KBM-7 (cell line): Measurements from ENCODE around the gene EPN1.

Source experiments
- DNase-seq: peaks from one replicate; pipeline ENCODE4 v3.0.0-alpha.2; 2015
- in situ Hi-C: fragments of 300-500 bp; cut with MboI; formaldehyde crosslinking; loops from 2 replicates; pipeline ENCODE4 v1.14.3; 2020; ENCODE audit warnings: low sequenced_read_pairs, low pct_unique_long_range_greater_than_20kb, mixed read lengths

The EPN1 gene

DNA sequence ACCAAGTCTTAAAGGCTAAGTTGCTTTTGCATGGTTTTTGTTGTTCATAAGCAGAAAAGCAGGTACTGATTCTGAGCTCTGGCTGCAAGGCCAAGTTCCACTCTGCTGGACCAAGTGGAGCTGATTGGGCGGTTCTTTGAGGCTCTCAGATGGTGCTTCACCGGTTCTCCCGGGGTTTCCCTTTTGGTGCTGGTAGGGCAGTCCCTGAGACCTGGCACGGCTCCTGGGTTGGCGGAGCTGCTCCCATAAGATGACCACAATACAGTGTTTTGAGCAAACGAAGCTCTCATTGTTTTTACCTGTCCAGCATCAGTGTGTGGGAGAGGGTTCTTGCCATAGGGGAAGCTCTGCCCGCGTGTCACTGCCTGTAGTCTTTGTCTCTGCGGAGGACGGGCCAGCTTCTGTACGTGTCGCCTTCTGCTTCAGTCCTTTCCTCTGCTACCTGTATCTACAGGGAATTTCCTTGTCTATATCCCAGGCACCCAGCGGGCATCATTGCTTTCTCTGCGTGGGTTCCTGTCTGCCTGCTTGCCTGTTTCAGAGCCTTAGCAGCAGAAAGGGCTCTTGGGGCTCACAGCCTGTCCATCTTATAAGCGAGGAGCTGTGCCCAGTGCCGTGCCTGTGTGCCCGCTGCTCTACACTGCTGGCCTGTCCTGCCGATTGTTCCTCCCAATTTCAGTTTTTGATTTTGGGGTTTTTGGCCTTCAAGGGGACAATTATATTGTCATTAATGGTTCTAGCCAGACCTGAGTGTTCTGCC is 17.9 kb upstream of the EPN1 start:
- in situ Hi-C loops, result no loop called here
- no peak for DNase-seq

DNA sequence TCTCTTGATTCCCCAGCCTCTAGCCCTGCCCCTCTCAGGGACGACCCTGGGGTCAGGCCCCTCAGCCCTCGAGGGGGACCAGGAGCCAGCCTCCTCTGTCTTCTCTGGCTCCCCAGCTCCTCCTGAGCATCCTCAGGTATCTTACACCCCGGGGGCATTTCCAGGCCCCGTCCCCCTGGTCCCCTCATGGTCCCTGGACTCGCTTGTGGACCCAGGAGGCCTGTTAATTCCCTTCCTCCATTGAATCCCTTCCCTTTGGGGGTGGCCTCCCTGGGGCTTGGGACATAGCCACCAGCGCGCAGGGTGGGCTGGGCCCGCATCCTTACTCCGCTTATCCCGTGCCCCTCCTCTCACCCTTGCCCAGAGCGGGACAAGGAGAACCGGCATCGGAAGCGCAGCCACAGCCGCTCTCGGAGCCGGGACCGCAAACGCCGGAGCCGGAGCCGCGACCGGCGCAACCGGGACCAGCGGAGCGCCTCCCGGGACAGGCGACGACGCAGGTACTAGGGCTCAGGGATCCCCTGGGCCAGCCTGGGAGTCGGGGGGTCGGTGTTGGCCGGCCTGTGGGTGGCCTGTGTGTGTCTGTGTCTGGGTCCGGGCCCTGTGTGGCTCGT is 16.1 kb upstream of the EPN1 start:
- in situ Hi-C loops, result no loop called here
- DNase-seq, result no peak

DNA sequence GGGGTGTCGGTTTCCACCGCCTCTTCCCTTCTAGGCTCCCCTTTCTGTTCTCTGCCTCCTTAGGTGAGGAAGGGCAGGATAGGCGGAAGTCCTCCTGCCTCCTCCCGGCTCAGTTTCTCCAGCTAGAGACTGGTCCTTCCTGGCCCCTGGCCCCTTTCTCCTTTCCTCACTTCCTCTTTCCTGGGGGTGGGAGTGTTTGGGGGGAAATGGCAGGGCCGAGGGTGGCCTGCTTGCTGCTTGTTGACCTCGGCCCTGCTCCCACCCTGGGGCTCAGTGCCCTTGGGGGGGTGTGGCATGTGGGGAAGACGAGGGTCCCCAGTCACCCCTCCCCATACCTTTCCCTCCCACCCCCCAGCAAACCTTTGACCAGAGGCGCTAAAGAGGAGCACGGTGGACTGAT is 15.2 kb upstream of the EPN1 start:
- in situ Hi-C loops, result no loop called here
- DNase-seq, result no peak

DNA sequence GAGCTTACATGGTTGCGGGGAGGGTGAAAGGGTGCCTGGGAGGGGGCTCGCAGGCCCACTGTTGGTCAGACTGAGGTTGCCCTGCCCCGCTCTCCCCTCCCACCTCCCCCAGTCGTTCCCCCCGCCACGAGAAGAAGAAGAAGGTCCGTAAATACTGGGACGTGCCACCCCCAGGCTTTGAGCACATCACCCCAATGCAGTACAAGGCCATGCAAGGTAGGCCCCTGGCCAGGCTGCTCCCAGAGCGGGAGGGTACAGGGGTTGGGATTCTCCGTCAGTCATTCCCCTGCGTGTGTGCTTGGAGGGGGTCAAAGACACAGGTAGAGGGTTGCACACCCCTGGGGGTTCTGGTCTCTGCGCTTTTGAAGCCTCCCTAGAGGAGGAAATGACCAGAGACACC is 14.6 kb upstream of the EPN1 start:
- in situ Hi-C loops, result no loop called here
- DNase-seq, result no peak

DNA sequence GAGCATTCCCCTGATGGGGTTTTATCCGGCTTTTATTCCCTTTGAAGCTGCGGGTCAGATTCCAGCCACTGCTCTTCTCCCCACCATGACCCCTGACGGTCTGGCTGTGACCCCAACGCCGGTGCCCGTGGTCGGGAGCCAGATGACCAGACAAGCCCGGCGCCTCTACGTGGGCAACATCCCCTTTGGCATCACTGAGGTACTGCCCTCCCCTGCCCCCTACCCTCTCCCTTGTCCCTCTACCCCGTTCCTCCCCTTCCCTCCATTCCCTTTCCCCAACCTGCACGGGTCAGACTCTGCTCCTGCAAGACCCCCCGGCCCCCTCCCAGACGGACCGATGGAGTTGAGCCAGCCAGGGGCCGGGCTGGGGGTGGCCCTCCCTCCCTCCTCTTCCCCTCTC is 14.0 kb upstream of the EPN1 start:
- in situ Hi-C loops, result no loop called here
- no peak for DNase-seq

DNA sequence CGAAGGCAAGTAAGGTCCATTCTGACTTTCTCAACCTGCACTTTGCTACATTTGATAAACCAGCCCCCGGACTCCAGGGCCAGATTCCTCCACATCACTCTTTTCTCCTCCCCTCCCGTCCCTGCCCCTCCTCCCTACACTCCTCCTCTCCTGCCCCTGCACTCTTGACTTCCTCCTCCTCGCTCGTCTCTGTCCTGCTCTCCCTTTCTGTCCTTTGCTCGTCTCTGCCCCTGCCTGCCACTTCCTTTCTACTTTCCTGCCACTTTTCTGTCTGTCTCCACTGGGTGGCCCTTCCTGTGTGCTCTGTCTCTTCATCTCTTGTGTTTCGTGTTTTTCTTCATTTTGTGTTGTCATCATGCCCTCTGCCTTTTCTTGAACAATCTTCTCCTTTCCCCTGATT is 13.2 kb upstream of the EPN1 start:
- in situ Hi-C loops, result no loop called here
- DNase-seq, result no peak

DNA sequence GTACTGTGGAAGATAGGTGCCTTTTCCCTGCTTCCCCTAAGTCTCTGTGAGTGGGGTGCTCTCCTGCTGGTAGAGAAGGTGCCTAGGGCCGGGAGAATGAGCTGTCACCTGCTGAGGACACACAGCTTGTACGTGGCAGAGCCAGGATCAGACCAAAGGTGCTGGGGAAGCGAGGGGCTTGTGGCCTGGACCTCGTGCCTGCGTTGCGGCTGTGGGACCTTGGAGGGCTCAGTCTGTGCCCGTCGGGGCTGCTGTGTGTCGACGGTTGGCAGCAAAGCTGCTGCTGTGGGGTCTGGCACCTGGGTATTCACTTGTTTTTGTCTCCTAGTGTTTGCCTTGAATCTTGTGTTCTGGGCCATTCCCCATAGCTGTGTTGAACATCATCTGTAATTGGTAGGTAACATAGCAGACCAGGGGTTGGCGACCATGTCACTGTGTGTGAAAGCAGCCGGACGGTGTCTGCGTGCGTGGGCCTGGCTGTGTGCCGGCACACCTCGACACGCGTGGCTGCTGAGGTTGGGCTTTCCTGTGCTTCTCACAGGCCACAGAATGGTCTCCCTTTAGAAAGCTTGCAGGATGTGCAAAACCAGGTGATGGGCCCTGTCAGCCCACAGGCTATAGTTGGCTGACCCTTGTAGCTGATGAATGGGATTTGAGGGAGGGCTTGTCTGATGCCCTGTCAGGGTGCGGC is 11.0 kb upstream of the EPN1 start:
- in situ Hi-C loops, result no loop called here
- no peak for DNase-seq

DNA sequence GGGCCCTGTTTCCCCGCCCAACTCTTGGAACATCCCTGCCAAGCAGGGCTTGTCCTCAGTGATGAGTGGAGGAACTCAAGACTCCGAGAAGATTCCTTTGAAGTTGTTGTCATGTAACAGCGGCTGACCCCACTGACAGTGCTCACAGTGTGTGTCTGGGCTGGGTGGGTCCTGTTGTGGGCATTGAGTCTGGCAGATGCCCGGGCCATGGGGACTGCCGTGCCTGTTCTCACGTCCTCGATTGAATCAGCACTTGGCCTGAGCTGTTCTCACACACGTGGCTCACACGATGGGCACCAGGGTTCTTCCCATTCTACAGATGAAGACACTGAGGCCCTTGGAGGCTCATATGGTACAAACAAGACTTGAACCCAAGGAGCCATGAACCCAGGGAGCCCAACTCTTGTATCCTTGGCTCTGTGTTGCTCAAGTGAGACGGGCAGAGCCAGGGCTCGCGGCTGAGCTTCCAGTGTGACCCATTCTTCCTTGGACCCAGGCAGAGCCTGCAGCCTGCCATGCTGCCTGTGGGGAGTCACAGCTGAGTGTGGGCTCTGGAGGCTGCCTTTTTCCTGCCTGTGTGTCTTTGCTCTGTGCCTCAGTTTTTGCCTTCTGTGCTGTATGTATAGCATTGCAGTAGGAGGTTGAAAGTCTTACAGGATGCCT is 8.6 kb upstream of the EPN1 start:
- in situ Hi-C loops, result no loop called here
- no peak for DNase-seq

DNA sequence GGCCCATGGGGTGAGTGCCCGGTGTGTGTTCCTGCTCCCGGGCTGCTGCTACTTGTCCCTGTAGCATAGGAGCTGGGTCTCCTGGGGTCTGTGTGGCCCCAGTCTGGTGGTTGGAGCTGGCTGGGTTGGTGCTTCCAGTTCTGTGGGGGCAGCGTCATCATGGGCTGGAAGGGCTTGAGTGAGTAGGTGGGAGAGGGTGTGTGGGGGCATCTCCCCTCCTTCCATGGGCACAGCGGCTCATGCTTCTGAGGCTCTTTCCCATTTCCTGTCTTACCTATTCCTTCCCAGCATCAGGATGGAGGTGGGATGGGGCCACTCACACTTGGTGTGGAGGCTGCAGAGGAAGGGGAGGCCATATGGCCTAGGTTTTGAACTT is 8.0 kb upstream of the EPN1 start:
- in situ Hi-C loops, result no loop called here
- DNase-seq, result no peak

DNA sequence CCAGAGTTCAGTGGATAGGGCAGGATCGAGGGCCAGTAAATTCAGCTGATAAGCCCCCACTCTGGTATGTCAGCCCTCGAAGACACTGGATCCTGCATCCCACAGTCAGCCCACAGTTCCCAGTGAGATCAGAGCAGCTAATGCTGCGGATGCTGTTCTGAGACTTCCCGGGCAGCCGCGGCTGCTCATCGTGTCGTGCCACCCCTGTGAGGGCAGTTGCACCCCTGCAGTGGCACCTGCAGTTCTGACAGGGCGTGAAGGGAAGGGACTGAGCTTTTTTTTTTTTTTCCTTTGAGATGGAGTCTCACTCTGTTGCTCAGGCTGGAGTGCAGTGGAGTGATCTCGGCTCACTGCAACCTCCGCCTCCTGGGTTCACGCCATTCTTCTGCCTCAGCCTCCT is 7.5 kb upstream of the EPN1 start:
- in situ Hi-C loops, result no loop called here
- DNase-seq, result no peak

DNA sequence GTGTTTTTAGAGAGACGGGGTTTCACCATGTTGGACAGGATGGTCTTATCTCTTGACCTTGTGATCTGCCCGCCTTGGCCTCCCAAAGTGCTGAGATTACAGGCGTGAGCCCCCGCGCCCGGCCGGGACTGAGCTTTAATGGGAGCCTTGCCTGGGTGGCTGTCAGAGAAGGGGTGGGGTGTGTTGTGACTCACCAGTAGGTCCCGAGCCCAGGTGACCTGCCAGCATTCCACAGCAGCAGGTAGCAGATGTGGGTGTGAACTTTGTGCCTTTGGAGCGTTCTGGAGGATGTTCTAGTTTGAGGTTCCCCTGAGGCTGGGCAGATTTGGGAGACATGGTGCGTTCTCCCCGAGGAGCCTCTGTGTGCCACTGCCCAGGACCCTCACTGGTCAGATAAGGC is 7.1 kb upstream of the EPN1 start:
- in situ Hi-C loops, result no loop called here

DNA sequence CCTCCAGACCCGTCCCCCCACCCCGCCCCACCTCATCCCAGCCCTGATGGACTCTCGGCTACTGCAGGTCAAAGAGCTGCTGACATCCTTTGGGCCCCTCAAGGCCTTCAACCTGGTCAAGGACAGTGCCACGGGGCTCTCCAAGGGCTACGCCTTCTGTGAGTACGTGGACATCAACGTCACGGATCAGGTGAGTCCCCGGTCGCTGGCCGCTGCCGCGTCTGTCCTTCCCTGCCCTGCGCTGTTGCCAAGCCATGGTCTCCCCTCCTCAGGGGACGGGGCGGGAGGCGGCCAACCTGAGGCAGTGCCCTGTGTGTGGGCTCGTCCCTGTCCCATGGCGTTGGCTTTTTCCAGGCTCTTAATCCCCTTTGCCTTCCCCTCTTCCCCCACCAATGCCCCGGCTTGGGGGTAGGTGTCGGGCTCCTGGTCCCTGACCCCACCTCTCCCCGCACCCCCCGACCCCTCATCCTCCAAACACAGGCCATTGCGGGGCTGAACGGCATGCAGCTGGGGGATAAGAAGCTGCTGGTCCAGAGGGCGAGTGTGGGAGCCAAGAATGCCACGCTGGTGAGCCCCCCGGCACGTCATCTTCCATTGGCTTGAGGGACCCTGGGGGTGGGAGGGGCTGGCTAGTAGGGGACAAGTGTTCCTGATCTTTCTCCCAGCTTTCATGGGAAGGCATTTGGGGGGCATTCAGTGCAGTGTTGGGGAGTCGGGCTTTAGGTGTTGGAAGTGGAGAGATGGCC is 6.2 kb upstream of the EPN1 start:
- DNase-seq, result no peak
- in situ Hi-C loops, result no loop called here

More for the DNA sequence above, 7.1 kb upstream of the EPN1 start:
- no peak for DNase-seq

DNA sequence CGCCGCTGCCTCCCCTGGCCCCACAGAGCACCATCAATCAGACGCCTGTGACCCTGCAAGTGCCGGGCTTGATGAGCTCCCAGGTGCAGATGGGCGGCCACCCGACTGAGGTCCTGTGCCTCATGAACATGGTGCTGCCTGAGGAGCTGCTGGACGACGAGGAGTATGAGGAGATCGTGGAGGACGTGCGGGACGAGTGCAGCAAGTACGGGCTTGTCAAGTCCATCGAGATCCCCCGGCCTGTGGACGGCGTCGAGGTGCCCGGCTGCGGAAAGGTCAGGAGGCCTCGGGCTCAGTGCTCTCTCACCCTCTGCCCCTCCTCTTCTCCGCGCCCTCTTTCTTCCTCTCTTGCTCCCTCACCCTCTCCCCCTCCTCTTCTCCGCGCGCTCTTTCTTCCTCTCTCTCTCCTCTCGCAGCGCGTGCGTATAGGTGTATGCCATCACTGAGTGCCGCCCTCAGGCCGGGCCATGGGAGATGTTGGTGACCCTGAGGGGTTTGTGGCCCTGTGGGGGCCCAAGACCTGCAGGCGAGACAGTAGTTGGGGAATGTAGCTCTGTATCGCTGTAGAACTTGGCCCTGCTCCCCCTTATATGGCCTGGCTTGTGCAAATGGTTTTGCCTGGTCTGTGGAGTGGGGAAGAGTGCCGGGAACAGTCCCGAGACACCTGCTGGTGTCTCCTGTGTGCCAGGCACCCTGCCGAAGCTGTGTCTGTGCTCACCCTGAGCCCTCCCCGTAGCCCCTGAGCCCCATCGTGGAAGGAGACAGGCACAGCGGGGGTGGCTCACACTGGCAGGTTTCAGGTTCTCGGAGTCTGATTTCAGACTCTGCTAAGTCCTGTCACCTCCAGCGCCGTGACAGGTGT is 5.4 kb upstream of the EPN1 start:
- in situ Hi-C loops, result no loop called here

DNA sequence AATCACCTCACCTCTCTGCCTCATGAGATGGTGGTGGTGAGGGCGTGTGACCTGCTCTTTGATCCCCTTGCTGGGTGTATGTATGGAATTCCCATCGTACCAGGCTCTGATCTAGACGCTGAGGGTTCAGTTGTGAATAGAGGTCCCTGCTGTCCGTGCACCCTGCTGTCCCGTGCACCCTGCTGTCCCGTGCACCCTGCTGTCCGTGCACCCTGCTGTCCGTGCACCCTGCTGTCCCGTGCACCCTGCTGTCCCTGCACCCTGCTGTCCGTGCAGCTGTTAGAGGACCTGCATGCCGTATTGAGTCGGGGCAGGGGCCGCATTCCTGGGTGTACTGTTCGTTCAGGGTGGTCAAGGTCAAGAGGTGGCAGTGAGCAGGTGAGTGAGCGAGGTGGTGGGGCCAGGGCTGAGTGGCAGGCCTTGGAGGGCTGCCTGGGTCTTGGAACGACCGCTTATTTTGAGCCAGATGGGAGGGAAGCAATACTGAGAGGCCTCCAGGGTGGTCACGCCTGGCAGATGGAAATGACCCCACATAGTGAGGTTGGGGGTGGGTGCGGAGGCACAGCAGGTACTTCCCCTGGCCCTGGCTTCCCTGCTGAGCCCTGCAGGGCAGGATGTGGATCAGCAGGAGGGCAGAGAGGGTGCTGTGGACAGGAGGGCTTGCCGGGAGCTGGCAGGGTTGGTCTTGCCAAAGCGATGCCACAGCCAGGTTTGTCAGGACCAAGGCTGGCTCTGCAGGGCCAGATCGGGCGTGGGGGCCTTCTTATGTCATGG is 4.6 kb upstream of the EPN1 start:
- no peak for DNase-seq
- in situ Hi-C loops, result no loop called here

More for the DNA sequence above, 5.4 kb upstream of the EPN1 start:
- no peak for DNase-seq

DNA sequence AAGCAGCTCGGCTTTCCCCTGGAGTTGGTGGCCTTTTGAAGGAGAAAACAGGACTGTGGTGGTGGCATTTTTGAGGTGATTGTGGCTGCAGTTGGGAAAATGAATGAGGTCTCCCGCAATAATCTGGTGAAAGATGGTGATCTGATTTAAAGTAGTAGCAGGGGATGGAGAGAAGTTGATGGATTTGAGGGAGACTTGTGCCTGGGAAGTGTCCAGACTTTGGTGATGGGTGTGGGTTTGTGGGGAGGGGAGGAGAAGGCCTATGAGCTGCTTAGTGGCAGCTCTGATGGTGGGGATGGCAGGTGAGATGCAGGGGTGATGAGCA is 4.0 kb upstream of the EPN1 start:
- in situ Hi-C loops, result no loop called here
- no peak for DNase-seq

DNA sequence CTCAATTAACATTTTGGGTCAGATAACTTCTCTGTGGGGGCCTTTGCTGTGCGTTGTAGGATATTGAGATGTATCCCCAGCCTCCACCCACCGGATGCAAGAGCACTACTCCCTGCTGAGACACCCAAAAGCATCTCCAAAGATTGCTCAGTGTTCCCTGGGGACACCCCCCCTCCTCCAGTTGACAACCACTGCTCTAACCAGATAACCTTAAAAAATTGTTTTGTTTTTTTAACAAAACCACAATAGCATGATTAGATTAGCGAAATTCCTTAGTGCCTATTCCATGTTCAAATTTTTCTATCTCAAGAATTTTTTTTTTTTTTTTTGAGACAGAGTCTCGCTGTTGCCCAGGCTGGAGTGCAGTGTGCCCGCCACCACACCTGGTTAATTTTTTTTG is 2.6 kb upstream of the EPN1 start:
- DNase-seq, result no peak
- in situ Hi-C loops, result no loop called here

DNA sequence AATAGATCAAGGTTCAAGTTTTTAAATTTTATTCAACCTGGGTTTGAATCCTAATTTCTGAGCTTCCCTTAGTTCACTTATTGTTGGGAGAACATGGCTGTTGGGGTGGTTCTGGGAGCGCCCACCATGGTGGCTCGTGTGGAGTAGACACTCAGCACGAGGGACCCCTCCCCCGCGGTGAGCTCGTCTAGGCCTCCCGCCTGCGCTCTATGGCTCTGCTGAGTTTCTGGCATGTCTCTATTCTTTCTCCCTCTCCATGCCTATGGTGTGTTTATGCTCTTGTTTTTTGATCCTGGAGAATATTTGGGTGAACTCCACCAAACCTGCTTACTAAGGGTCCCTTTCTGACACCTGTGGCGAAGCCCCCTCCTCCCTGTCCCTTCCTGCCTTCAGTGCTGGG is 1.6 kb upstream of the EPN1 start:
- in situ Hi-C loops, result no loop called here
- DNase-seq, result no peak

DNA sequence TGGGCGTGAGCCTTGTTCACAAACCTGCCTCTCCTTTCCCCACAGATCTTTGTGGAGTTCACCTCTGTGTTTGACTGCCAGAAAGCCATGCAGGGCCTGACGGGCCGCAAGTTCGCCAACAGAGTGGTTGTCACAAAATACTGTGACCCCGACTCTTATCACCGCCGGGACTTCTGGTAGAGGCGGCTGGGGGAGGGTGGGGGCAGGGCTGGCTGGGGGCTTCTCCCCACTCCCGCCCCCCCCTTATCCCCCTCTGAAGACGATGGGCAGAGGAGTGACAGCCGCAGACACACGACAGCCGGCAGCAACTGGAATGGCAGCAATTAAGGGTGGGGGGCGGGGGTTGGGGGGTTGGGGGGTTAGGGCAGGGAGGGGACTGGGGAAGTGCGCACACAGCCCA is 1.1 kb upstream of the EPN1 start:
- in situ Hi-C loops, result no loop called here
- no peak for DNase-seq
